ENCODE data around the gene AFF3. TPM values are rescaled to one million over a fixed set of nuclear protein-coding genes. Genes with fewer than 3 reads are reported as not detected.
A peak's percentile ranks its signal among the peaks of the same experiment; 100 is the strongest.

Gene AFF3
- total and polyA plus RNA-seq, 4 donors, result 4.2 to 90.9 (median 14.6) TPM

DNA sequence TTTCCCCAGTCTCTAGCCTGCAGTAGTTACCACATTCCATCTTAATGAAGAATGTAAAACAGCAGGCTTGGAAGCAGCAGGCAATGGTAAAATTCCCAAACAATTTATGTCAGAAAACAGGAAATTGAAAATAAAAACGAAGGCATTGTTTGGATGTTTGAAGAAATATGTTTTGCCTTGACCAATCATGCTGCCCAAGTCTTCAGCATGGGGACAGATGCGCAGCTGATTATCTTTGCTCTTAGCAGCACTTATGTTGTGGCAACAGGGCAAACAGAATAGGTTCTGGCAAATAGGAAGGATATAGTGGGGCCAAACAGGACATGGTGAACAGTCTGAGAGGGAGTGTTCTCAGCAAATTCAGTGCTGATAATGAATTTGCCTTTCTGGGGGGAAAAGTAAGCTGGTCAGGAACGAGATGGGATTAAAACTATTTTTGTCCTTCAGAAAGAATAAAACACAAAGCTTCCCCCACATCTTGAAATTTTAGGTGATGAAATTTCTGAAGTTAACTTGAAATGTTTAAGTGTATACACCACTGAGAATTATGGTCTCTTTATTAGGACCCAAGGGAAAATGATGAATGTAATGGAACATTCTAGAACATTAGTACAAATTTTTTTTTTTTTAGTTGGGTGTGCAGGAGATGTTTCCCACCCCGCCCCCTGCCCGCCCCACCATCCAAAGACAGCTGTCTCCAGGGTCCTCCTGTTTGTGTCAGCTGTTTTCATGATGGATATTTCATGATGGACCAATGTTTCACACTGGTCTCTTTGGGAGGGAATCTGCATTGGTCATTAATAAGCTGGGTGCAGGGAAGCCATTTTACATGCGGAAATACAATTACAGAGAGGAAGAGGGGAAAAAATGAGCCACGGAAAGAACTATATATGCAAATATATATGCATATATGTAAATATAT lies 413.0 kb downstream of the AFF3 start:
- Histone ChIP-seq H3K36me3 (ENCODE audit: control insufficient read depth in 4 of 4, insufficient read depth in 4 of 4, low read length in 4 of 4) (no peaks in the 10 kb centered on the region), H3K27me3 (ENCODE audit: control insufficient read depth in 3 of 3, insufficient read depth in 3 of 3, low read length in 2 of 3) (no peaks in the 10 kb centered on the region), H3K4me1 (ENCODE audit: control insufficient read depth in 5 of 5, insufficient read depth in 5 of 5, low read length in 5 of 5) (peaks cover 0 to 35% (median 17%) of the 10 kb centered on the region in 5 donors), H3K4me3 (no peak overlapping the region), H3K9me3 (ENCODE audit: control insufficient read depth in 4 of 4, insufficient read depth in 3 of 4, low read length in 3 of 4) (no peaks in the 10 kb centered on the region), H3K27ac (ENCODE audit: low read depth in 1 of 2, low read length in 1 of 2) (peak overlapping the region in 1 of 2 donors; percentile 31), H3K9ac (ENCODE audit: insufficient read depth in 1 of 2, low read length in 2 of 2) (no peak overlapping the region)
- TF ChIP-seq, protein P1, sequence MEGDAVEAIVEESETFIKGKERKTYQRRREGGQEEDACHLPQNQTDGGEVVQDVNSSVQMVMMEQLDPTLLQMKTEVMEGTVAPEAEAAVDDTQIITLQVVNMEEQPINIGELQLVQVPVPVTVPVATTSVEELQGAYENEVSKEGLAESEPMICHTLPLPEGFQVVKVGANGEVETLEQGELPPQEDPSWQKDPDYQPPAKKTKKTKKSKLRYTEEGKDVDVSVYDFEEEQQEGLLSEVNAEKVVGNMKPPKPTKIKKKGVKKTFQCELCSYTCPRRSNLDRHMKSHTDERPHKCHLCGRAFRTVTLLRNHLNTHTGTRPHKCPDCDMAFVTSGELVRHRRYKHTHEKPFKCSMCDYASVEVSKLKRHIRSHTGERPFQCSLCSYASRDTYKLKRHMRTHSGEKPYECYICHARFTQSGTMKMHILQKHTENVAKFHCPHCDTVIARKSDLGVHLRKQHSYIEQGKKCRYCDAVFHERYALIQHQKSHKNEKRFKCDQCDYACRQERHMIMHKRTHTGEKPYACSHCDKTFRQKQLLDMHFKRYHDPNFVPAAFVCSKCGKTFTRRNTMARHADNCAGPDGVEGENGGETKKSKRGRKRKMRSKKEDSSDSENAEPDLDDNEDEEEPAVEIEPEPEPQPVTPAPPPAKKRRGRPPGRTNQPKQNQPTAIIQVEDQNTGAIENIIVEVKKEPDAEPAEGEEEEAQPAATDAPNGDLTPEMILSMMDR (IDR thresholded peaks at IDR 0.05; ENCODE audit: control extremely low read depth, extremely low read depth), result no peak
- DNase-seq, result peak; percentile 66 to 83 (median 75)
- ATAC-seq (ENCODE audit: insufficient read depth, low FRiP score), result no peak
- WGBS, 2 donors, result 73 to 76% methylated on average over 7 of the region's 7 CpGs

DNA sequence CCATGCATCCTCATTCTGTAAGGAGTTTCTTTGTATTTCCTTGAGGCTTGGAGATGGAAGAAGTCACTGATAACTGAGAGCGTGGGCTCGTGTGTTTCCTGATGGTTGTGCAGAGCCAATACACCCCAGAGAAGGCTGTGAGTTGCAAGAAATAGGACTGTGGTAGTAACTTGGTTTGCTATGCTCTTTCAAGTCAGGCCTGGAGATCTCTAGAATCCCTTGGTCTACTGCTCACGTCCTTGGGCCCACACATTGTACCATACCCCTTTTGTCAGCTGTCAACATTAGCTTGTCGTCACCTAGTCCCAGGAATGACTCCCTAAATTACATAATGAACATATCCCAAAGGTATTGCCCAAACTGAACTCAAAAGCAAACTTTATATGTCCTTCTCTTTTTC lies 414.2 kb downstream of the AFF3 start:
- Histone ChIP-seq H3K4me1 (ENCODE audit: control insufficient read depth in 5 of 5, insufficient read depth in 5 of 5, low read length in 5 of 5) (peaks cover 0 to 35% (median 17%) of the 10 kb centered on the region in 5 donors), H3K36me3 (ENCODE audit: control insufficient read depth in 4 of 4, insufficient read depth in 4 of 4, low read length in 4 of 4) (no peaks in the 10 kb centered on the region), H3K27ac (ENCODE audit: low read depth in 1 of 2, low read length in 1 of 2) (no peak overlapping the region), H3K9me3 (ENCODE audit: control insufficient read depth in 4 of 4, insufficient read depth in 3 of 4, low read length in 3 of 4) (no peaks in the 10 kb centered on the region), H3K9ac (ENCODE audit: insufficient read depth in 1 of 2, low read length in 2 of 2) (no peak overlapping the region), H3K27me3 (ENCODE audit: control insufficient read depth in 3 of 3, insufficient read depth in 3 of 3, low read length in 2 of 3) (no peaks in the 10 kb centered on the region), H3K4me3 (no peak overlapping the region)
- WGBS, 2 donors, result 66 to 68% methylated on average over 4 of the region's 4 CpGs
- DNase-seq, result peak in 1 of 3 donors; percentile 17
- TF ChIP-seq, protein P1 (IDR thresholded peaks at IDR 0.05; ENCODE audit: control extremely low read depth, extremely low read depth), result no peak
- no peak for ATAC-seq (ENCODE audit: insufficient read depth, low FRiP score)

DNA sequence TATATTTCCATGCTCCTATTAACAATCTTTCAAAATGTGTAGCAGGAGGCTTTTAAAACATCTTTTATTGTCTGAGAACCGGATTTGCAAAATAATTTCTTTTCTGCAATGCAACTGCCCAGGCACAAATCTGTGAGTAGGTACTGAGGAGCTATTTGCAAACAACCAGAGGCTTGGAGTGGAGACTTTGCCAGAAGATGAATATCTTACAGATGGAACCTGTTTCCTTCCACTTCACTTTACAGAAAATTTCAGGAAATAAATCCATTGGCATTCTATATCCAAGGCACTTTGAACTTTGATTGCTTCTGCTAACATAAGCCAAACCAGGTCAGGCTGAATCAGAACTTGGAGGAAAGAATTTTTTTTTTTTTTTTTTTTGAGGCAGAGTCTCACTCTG lies 415.2 kb downstream of the AFF3 start:
- WGBS, 2 donors, result 57 to 59% methylated on average over 1 of the region's 1 CpG
- H3K9ac ChIP-seq (ENCODE audit: insufficient read depth in 1 of 2, low read length in 2 of 2), result no peak overlapping the region
- peaks cover 0 to 5% (median 0%) of the 10 kb centered on the region in 4 donors for H3K9me3 ChIP-seq (ENCODE audit: control insufficient read depth in 4 of 4, insufficient read depth in 3 of 4, low read length in 3 of 4)
- no peak for ATAC-seq (ENCODE audit: insufficient read depth, low FRiP score)
- peaks cover 0 to 35% (median 17%) of the 10 kb centered on the region in 5 donors for H3K4me1 ChIP-seq (ENCODE audit: control insufficient read depth in 5 of 5, insufficient read depth in 5 of 5, low read length in 5 of 5)
- H3K36me3 ChIP-seq (ENCODE audit: control insufficient read depth in 4 of 4, insufficient read depth in 4 of 4, low read length in 4 of 4), result peaks cover 0 to 6% (median 1%) of the 10 kb centered on the region in 4 donors
- H3K4me3 ChIP-seq, result no peak overlapping the region
- no peaks in the 10 kb centered on the region for H3K27me3 ChIP-seq (ENCODE audit: control insufficient read depth in 3 of 3, insufficient read depth in 3 of 3, low read length in 2 of 3)
- DNase-seq, result peak in 2 of 3 donors; percentile 81 to 88
- H3K27ac ChIP-seq (ENCODE audit: low read depth in 1 of 2, low read length in 1 of 2), result no peak overlapping the region
- TF ChIP-seq, protein P1 (IDR thresholded peaks at IDR 0.05; ENCODE audit: control extremely low read depth, extremely low read depth), result no peak

Measured in lung (tissue), 12 donors.